GM19467 (cell line): ENCODE measurements around the gene SUPT4H1.
"Not testable (repeated sequence)": the region's sequence is repeated elsewhere in the genome, so short reads cannot be mapped to it uniquely, and the experiment has no call there.

ENCODE experiments used
- ATAC-seq: cut with Tn5 transposase; IDR thresholded peaks from one replicate; pipeline ENCODE4 v1.9.1; 2021; ENCODE audit warnings: mild to moderate bottlenecking, moderate library complexity; ENCODE audit not compliant: unreplicated experiment

SUPT4H1 gene

GRCh38 chr17:58341861-58342475 is 10.0 kb downstream of the SUPT4H1 start:
- ATAC-seq: no peak

DNA sequence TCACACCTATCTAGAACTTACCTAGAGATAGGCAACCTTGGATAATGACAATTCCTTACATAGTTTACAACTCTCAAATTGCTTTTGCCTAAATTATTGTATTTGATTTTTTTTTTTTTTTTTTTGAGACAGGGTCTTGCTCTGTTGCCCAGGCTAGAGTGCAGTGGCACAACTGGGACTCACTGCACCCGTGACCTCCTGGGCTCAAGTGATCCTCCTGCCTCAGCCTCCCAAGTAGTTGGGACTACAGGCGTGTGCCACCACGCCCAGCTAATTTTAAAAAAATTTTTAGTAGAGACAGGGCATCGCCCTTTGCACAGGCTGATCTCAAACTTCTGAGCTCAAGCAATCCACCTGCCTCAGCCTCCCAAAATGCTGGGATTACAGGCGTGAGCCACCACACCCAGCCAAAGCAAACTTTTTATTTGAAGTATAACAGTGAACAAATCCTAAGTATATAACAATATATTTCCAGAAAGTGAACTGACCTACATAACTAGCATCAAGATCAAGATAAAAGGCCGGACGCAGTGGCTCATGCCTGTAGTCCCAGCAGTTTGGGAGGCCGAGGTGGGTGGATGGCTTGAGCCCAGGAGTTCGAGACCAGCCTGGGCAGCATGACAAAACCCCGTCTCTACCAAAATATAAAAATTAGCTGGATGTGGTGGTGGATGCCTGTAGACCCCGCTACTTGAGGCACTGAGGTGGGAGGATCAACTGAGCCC is 10.7 kb downstream of the SUPT4H1 start:
- not testable (repeated sequence) for ATAC-seq

DNA sequence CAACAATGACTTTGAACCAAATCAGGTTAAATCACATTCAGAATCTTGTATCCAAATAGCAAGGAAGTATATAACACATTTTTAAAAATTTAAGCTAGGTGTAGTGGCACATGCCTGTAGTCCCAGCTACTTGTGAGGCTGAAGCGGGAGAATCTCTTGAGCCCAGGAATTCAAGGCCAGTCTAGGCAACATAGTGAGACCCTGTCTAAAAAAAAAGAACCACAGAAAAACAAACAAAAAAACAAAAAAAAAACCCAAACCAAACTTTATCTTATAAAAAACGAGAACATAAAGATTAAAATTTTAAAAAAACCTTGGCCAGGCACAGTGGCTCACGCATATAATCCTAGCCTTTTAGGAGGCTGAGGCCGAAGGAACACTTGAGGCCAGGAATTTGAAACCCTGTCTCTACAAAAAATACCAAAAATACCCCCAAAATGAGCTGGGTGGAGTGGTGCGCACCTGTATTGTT is 11.6 kb downstream of the SUPT4H1 start:
- ATAC-seq: no peak

- no peak for ATAC-seq
Observed at GRCh38 chr17:58339755-58340404, 12.1 kb downstream of the SUPT4H1 start.

DNA sequence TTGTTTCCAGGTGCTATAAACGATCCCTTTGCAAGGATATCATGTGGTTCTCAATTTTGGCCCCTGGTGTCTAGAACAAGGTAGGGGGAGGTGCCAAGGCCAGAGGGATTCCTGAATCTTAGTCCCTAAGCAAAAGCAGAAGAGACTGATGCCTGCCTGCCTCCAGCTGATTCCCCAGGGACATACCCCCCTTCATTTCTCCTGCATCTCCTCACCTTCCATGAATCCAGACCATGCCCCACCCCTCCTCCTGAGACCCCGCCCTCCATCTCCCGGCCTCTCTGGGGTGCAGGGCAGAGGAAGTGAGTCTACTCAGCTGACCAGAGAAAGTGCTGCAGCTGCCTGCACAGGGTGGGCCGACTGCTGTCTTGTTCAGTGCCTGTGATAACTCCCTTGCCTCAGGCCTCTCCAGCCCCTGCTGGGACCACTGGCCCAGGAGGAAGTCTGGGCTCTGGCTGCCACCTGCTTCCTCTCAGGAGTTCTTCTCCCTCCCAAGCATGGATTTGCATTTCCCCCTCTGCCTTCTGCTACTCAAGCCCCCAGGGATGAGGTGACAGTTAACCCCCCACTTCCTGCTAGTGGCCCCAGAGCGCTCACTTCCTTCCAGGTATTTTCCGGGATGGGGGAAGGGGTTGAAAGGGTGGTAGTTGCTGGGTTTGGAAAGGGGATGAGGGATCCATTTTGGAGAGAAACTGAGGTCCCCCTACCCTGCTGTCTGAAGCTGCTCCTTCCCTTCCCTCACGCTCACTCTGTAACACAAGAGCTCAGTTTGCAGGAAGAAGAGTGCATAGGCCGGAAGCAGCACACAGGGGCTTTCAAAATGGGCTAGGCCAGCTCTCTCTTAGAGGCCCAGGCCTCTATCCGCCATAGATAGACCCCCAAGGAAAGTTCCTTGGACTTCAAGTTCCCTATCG is 12.9 kb downstream of the SUPT4H1 start:
- ATAC-seq: no peak

DNA sequence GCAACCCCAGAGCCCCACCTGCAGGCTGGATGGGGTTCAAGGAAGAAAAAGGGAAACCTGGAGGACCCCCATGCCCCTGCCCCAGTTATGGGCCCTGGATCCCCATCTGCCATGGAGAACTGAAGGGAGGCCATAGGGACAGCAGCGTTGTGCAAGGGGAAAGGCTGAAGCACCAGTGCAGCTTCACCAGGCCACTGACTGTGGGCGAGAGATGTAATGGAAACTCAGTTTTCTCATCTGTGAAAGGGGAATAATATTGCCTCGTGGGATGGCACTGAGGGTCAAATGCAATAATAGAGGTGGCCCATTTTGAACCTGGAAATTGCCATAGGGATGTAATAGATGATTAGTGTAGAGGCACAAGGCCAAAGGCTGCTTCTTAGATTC is 13.6 kb downstream of the SUPT4H1 start:
- peak; percentile 0 for ATAC-seq

- peak; percentile 60 for ATAC-seq
Observed at GRCh38 chr17:58337600-58338453, 14.2 kb downstream of the SUPT4H1 start.

- ATAC-seq: no peak
Observed at GRCh38 chr17:58337210-58337599, 14.8 kb downstream of the SUPT4H1 start.

- no peak for ATAC-seq
Observed at GRCh38 chr17:58336456-58337209, 15.4 kb downstream of the SUPT4H1 start.

- no peak for ATAC-seq
Observed at GRCh38 chr17:58335779-58336455, 16.1 kb downstream of the SUPT4H1 start.

DNA sequence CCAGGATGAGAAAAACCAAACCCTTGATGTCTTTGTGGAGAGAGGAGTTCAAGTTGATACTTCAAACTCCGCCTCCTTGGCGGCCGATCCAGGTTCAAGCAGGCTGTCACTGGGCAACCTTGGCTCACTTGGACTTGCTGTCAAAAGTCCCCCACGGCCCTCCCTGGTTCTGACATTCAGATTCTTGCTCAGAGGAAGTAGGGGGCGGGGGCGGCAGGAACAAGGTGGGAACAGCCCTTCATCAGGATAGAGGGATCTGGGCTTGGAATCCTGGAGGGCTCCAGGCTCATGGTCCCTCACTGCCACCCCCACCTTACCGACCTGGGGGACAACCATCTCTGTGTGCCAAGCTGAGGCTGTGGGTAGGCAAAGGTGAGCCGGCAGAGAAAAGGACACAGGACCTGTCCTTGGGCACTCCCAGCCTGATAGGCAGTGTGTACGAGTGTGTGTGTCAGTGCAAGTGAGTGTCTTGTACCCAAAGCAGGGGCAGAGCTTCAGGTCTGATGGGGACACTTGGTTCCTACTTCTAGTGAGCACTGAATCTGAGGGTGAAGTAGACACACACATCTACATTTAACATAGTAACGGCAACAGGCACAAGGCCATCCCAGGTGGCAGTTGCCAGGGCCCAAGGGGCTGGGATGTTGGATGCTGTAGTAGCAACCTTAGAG is 16.8 kb downstream of the SUPT4H1 start:
- ATAC-seq: no peak

GRCh38 chr17:58334661-58335060 is 17.3 kb downstream of the SUPT4H1 start:
- ATAC-seq: no peak

DNA sequence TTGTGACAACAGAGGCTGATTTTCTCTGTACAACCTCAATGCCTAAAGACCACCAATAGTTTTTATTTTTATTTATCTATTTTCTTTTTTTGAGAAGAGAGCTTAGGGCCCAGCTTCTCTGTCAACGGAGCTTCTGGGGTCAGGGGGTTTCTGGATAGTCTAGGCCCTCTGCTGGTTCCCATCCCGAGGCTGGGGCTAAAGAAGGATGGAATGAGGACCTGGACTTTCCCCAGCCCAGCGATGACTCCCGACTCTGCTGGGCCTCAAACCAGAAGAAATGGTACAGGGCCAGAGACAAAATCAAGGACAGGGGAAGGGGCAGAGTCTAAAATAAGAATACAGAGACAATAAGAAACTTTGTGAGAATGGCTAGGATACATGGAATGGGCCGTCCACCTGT is 17.7 kb downstream of the SUPT4H1 start:
- no peak for ATAC-seq

DNA sequence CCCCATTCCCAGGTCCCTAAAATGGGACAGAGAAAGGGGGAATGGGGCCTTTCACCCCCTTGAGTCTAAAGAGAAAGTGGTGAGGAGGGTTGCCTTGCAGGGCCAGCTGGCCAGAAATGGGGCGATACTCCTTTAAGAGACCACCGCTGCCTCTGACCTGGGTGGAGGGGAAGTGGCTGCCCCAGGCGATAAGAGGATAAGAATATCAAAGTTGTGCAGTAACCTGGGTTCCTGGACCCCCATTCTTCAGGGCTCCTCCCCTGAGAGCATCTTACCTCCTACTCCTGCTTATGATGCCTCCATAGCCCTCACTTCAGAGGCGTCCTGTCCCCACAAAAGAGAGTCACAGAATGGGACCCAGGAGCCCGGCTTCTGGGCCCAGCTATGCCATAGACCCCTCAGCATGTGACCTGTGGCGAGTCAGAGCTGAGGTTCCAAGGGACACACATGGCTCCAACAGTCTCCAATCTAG is 18.2 kb downstream of the SUPT4H1 start:
- ATAC-seq: no peak

DNA sequence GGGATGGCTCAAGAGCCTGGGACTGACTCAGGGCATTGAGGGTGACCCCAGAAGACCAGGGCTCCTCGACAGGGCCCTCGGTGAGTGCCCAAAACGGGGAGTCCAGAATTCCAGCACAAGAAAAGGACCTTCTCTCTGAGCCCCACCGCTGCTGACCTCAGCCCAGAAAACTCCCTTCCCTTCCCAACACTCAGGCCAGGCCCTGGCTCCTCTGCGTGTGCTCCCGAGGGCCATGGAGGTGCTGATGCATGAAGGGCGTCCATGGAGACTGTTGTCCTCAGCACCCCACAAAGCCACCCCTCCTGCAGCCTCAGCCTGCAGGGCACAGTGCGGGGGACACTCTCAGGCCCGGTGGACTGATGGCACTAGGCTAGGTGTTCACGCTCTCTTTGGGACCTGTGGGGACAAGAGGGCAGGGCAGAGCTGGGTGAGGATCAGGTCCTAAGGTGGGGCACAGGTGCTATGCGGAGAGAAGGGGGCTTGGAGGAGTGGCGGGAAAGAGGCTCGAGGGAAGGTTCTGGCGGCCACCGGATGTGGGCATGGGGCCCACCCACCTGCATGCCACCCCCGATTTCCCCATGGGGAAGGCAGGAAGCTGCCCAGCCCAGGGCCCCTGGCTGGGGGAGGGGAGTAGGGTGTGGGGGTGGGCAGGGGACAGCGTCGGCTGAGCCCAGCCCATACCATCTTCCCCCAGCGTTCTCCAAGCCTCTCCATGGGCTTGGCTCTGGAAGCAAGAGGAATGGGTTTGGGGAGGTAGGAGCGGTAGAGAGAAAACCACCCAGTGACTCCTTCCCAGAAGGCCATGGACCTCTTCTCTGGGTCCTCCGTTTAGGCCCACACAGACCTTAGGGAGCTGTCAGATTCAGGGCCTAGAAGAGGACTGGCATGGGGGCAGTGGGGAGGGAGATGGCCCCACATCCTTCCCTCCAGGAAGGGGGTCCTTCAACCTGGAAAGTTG is 18.9 kb downstream of the SUPT4H1 start:
- no peak for ATAC-seq

GRCh38 chr17:58331815-58332777 is 19.9 kb downstream of the SUPT4H1 start:
- no peak for ATAC-seq
